IMR-90 (cell line): ENCODE results near the gene CSNK2B. TPM values are rescaled to one million over a fixed set of nuclear protein-coding genes. Genes with fewer than 3 reads are reported as not detected.

Experiments
- ATAC-seq: fragments of 200-7000 bp; cut with Tn5 transposase; 2 replicates; pipeline ENCODE4 v1.9.1; 2020; ENCODE audit warnings: low read depth, mild to moderate bottlenecking, moderate library complexity
- BruUV-seq: library from RNA; stranded (reverse); fragments of 400-500 nt; replicated peaks from 2 replicates; lab custom pipeline; 2021; lab: Mats Ljungman, UMichigan
- CTCF ChIA-PET: fragments of 300-600 bp; formaldehyde crosslinking; extraction: SDS; loops from one replicate; lab custom pipeline; 2021; ENCODE audit warnings: antibody characterized with exemption; lab: Yijun Ruan, JAX
- POLR2A ChIA-PET: fragments of 300-600 bp; sonication (Branson Sonifier 250); formaldehyde crosslinking; loops from one replicate; lab custom pipeline; 2022; ENCODE audit warnings: antibody characterized with exemption; ENCODE audit not compliant: unreplicated experiment; lab: Charles Lee
- DNase-seq: peaks from one replicate; pipeline ENCODE4 v3.0.0; 2013
- H2AFZ ChIP-seq: replicated peaks from 2 replicates; pipeline ENCODE3; 2013; ENCODE audit warnings: low read length, mild to moderate bottlenecking; ENCODE audit not compliant: poor library complexity
- H2AK5ac ChIP-seq: 2 replicates; pipeline ENCODE4 v1.6.1; 2013; ENCODE audit warnings: low read depth, low read length, inconsistent platforms
- H2AK9ac ChIP-seq: replicated peaks from 2 replicates; pipeline ENCODE3; 2013; ENCODE audit warnings: mild to moderate bottlenecking, low read depth, low read length, moderate library complexity; ENCODE audit not compliant: poor library complexity
- H2BK120ac ChIP-seq: 2 replicates; pipeline ENCODE4 v1.6.1; 2013; ENCODE audit warnings: low read depth, low read length, inconsistent platforms
- H2BK15ac ChIP-seq: 3 replicates; pipeline ENCODE4 v1.6.1; 2013; ENCODE audit warnings: low read depth, low read length, inconsistent platforms
- H2BK20ac ChIP-seq: 2 replicates; pipeline ENCODE4 v1.6.1; 2013; ENCODE audit warnings: low read depth, mild to moderate bottlenecking, inconsistent platforms, low read length, moderate library complexity
- H2BK5ac ChIP-seq: 2 replicates; pipeline ENCODE4 v1.6.1; 2013; ENCODE audit warnings: mild to moderate bottlenecking, low read depth, low read length, inconsistent platforms; ENCODE audit not compliant: poor library complexity, severe bottlenecking
- H3K14ac ChIP-seq: replicated peaks from 2 replicates; pipeline ENCODE4 v1.6.1; 2013; ENCODE audit warnings: low read depth, low read length, inconsistent platforms
- H3K18ac ChIP-seq: 2 replicates; pipeline ENCODE4 v1.6.1; 2013; ENCODE audit warnings: low read depth, low read length, control low read depth
- H3K23ac ChIP-seq: 2 replicates; pipeline ENCODE4 v1.6.1; 2013; ENCODE audit warnings: low read depth, low read length, inconsistent platforms
- H3K27ac ChIP-seq: 2 replicates; pipeline ENCODE4 v1.5.1; 2013; ENCODE audit warnings: mild to moderate bottlenecking, control low read depth, low read length; ENCODE audit not compliant: insufficient read depth
- H3K27me3 ChIP-seq: 2 replicates; pipeline ENCODE4 v1.6.1; 2013; ENCODE audit warnings: low read length; ENCODE audit not compliant: control insufficient read depth, insufficient read depth
- H3K36me3 ChIP-seq: 2 replicates; pipeline ENCODE4 v1.6.1; 2013; ENCODE audit warnings: low read length, mixed read lengths; ENCODE audit not compliant: control insufficient read depth, insufficient read depth
- H3K4ac ChIP-seq: 2 replicates; pipeline ENCODE4 v1.6.1; 2013; ENCODE audit warnings: low read depth, low read length, inconsistent platforms
- H3K4me1 ChIP-seq: 2 replicates; pipeline ENCODE4 v1.6.1; 2013; ENCODE audit warnings: low read length, mixed read lengths; ENCODE audit not compliant: control insufficient read depth, insufficient read depth
- H3K4me2 ChIP-seq: 2 replicates; pipeline ENCODE4 v1.6.1; 2013; ENCODE audit warnings: low read depth, mild to moderate bottlenecking, control low read depth, low read length, moderate library complexity
- H3K4me3 ChIP-seq: 2 replicates; pipeline ENCODE4 v1.5.1; 2013; ENCODE audit warnings: low read depth, mild to moderate bottlenecking, control low read depth, low read length, moderate library complexity; ENCODE audit not compliant: insufficient read depth
- H3K56ac ChIP-seq: 2 replicates; pipeline ENCODE4 v1.6.1; 2013; ENCODE audit warnings: low read length, inconsistent platforms; ENCODE audit not compliant: insufficient read depth; ENCODE audit errors: extremely low read depth
- H3K79me1 ChIP-seq, 2 experiments: 2 replicates each; pipeline ENCODE4 v1.6.1; 2013; ENCODE audit warnings: low read length in 2 of 2, inconsistent platforms in 1 of 2, low read depth in 1 of 2
- H3K9ac ChIP-seq: 2 replicates; pipeline ENCODE4 v1.6.1; 2013; ENCODE audit warnings: low read depth, low read length, control low read depth
- H3K9me1 ChIP-seq: 2 replicates; pipeline ENCODE4 v1.6.1; 2013; ENCODE audit warnings: low read length, inconsistent platforms; ENCODE audit not compliant: insufficient read depth
- H3K9me3 ChIP-seq: 2 replicates; pipeline ENCODE4 v1.6.1; 2013; ENCODE audit warnings: low read length; ENCODE audit not compliant: control insufficient read depth, insufficient read depth
- H4K20me1 ChIP-seq: 2 replicates; pipeline ENCODE4 v1.6.1; 2013; ENCODE audit warnings: low read length, inconsistent platforms; ENCODE audit not compliant: insufficient read depth
- H4K5ac ChIP-seq: 2 replicates; pipeline ENCODE4 v1.6.1; 2013; ENCODE audit warnings: mild to moderate bottlenecking, low read depth, low read length, control low read depth
- H4K8ac ChIP-seq, 2 experiments: 2 replicates each; pipeline ENCODE4 v1.6.1; 2013; ENCODE audit warnings: low read depth in 2 of 2, low read length in 2 of 2, control low read depth in 1 of 2, inconsistent platforms in 1 of 2
- H4K91ac ChIP-seq: 2 replicates; pipeline ENCODE4 v1.6.1; 2013; ENCODE audit warnings: low read depth, low read length, inconsistent platforms; ENCODE audit not compliant: insufficient read depth
- BHLHE40 ChIP-seq: fragments of 150-350 bp; IDR thresholded peaks from 2 replicates; pipeline ENCODE4 v1.6.1; 2016; ENCODE audit warnings: mild to moderate bottlenecking, low read depth, low read length
- CEBPB ChIP-seq: IDR thresholded peaks from 2 replicates; pipeline ENCODE4 v1.6.1; 2012; ENCODE audit warnings: low read depth, low read length, improper control_type of control experiment
- CHD1 ChIP-seq: IDR thresholded peaks from 2 replicates; pipeline ENCODE4 v1.6.1; 2012; ENCODE audit warnings: low read depth, low read length, improper control_type of control experiment
- CTCF ChIP-seq: conservative IDR thresholded peaks from 2 replicates; pipeline ENCODE4 v1.5.1; 2012; ENCODE audit warnings: mild to moderate bottlenecking, low read depth, low read length, improper control_type of control experiment
- ELK1 ChIP-seq: fragments of 150-350 bp; IDR thresholded peaks from 2 replicates; pipeline ENCODE4 v1.6.1; 2016; ENCODE audit warnings: low read depth, mild to moderate bottlenecking, low read length, moderate library complexity, borderline replicate concordance
- FOS ChIP-seq: fragments of 150-350 bp; IDR thresholded peaks from 2 replicates; pipeline ENCODE4 v1.6.1; 2016; ENCODE audit warnings: low read depth, low read length
- MAFK ChIP-seq: IDR thresholded peaks from 2 replicates; pipeline ENCODE4 v1.6.1; 2012; ENCODE audit warnings: low read depth, low read length, improper control_type of control experiment
- NFE2L2 ChIP-seq: fragments of 150-350 bp; IDR thresholded peaks from 2 replicates; pipeline ENCODE4 v1.6.1; 2016; ENCODE audit warnings: low read depth, mild to moderate bottlenecking, low read length
- POLR2A ChIP-seq: IDR thresholded peaks from 2 replicates; pipeline ENCODE4 v1.6.1; 2012; ENCODE audit warnings: mild to moderate bottlenecking, low read depth, low read length
- RCOR1 ChIP-seq: IDR thresholded peaks from 2 replicates; pipeline ENCODE4 v1.6.1; 2012; ENCODE audit warnings: mild to moderate bottlenecking, low read length, improper control_type of control experiment; ENCODE audit not compliant: insufficient replicate concordance
- RFX5 ChIP-seq: IDR thresholded peaks from 2 replicates; pipeline ENCODE4 v1.8.0; 2012; ENCODE audit warnings: low read depth, mild to moderate bottlenecking, low read length, moderate library complexity
- USF2 ChIP-seq: fragments of 150-350 bp; IDR thresholded peaks from 2 replicates; pipeline ENCODE4 v1.6.1; 2017; ENCODE audit warnings: mild to moderate bottlenecking, antibody characterized with exemption, low read length, low read depth
- WGBS, 2 experiments: methylation state at CpG; one replicate each; pipeline versions ENCODE4 v1.1.5 to v1.1.7; 2013; ENCODE audit warnings: missing lambda C conversion rate in 2 of 2; ENCODE audit not compliant: insufficient read length in 1 of 2; ENCODE audit errors: extremely low coverage in 2 of 2; 5-methylcytosine and 5-hydroxymethylcytosine counted together
- dilution Hi-C: fragments of 300-500 bp; cut with HindIII; formaldehyde crosslinking; loops from one replicate; pipeline ENCODE4 v1.14.3; 2018; ENCODE audit warnings: low sequenced_read_pairs; ENCODE audit not compliant: unreplicated experiment
- in situ Hi-C: fragments of 300-500 bp; cut with MboI; formaldehyde crosslinking; loops from 3 replicates; pipeline ENCODE4 v1.14.3; 2019; ENCODE audit warnings: low sequenced_read_pairs, inconsistent platforms, mixed read lengths
- intact Hi-C: fragments of 100-400 bp; cut with micrococcal nuclease; formaldehyde crosslinking; loops from 2 replicates; pipeline ENCODE4 v1.10.0; 2022
- polyA plus RNA-seq, 3 experiments: library from polyadenylated mRNA; depleted of rRNA; stranded (reverse); fragments of >200 nt; gene quantifications; 2 replicates each; pipeline ENCODE4 v1.2.3, GENCODE V29; 2012; ENCODE audit warnings: low replicate concordance in 1 of 3
- total RNA-seq: library from RNA; depleted of rRNA; stranded (reverse); fragments of >200 nt; gene quantifications from 2 replicates; pipeline ENCODE4 v1.2.3, GENCODE V29; 2012

CSNK2B gene
- total and polyA plus RNA-seq, 2 of the 4 experiments (the other 2 are of a cell fraction) = 194 to 240 TPM

- Histone ChIP-seq H3K4me1 (peaks cover 3% of the 10 kb centered on the region; the same call in 1 of the 2 replicates), H2AFZ (no peak overlapping the region), H2AK5ac (no peak overlapping the region), H3K9me3 (no peaks in the 10 kb centered on the region), H4K5ac (no peak overlapping the region), H3K79me1 (no peaks in the 10 kb centered on the region), H3K27me3 (no peaks in the 10 kb centered on the region), H3K9ac (no peak overlapping the region), H2BK5ac (no peak overlapping the region), H3K36me3 (peaks cover 56% of the 10 kb centered on the region), H2BK15ac (no peak overlapping the region), H2BK20ac (no peak overlapping the region), H3K27ac (no peak overlapping the region), H3K4me3 (no peak overlapping the region), H3K9me1 (0 out of 2 replicates have a peak, but pooled peaks cover 5% of the 10 kb centered on the region), H4K20me1 (no peaks in the 10 kb centered on the region), H2AK9ac (no peak overlapping the region), H3K4me2 (no peak overlapping the region), H3K14ac (no peak overlapping the region), H2BK120ac (no peak overlapping the region), H4K91ac (no peak overlapping the region), H4K8ac (no peak overlapping the region), H3K18ac (no peak overlapping the region), H3K56ac (no peak overlapping the region), H3K4ac (no peak overlapping the region), H3K23ac (no peak overlapping the region)
- WGBS, 2 experiments = 70% methylated on average over 3 of the region's 8 CpGs; no CpG with 5 or more reads in 1 of the 2 experiments
- ChIA-PET POLR2A (no interaction called here), CTCF (no interaction called here)
- DNase-seq = no peak
- intact Hi-C loops (no loop called here), dilution Hi-C loops (no loop called here), in situ Hi-C loops (loop anchor here (10.0 kb wide), 2 partner anchors 147 to 257 kb away; partner anchors contain the start of gene CFB)
- TF ChIP-seq BHLHE40 (no peak), CTCF (no peak), USF2 (no peak), ELK1 (no peak), POLR2A (no peak), RFX5 (no peak), RCOR1 (no peak), NFE2L2 (no peak), MAFK (no peak), CEBPB (no peak), FOS (no peak), CHD1 (no peak)
- no peak for ATAC-seq
- no TSS peak for BruUV-seq
Observed at GRCh38 chr6:31687321-31687720, 21.4 kb downstream of the CSNK2B start.
